PC-9 (cell line): ENCODE data around the gene LNP1. TPM values are rescaled to one million over a fixed set of nuclear protein-coding genes. Genes with fewer than 3 reads are reported as not detected.

Source experiments
- BruUV-seq: library from RNA; stranded (reverse); fragments of 400-500 nt; replicated peaks from 2 replicates; lab custom pipeline; 2021; lab: Mats Ljungman, UMichigan
- CTCF ChIA-PET: fragments of 300-600 bp; sonication (Branson Sonifier 250); formaldehyde crosslinking; loops from one replicate; lab custom pipeline; 2022; ENCODE audit warnings: antibody characterized with exemption; lab: Charles Lee
- POLR2A ChIA-PET: fragments of 300-600 bp; sonication (Branson Sonifier 250); formaldehyde crosslinking; loops from one replicate; lab custom pipeline; 2022; ENCODE audit warnings: antibody characterized with exemption; ENCODE audit not compliant: unreplicated experiment; lab: Charles Lee
- DNase-seq, 2 experiments: peaks; one replicate each; pipeline versions ENCODE4 v3.0.0 to v3.0.0-alpha.2; 2015 to 2022; ENCODE audit warnings: mixed read lengths in 1 of 2
- H2AFZ ChIP-seq: fragments of 200-600 bp; sonication (generic); 2 replicates; pipeline ENCODE4 v1.8.1; 2017; ENCODE audit warnings: antibody characterized with exemption
- H3F3A ChIP-seq: fragments of 200-600 bp; sonication (generic); 2 replicates; pipeline ENCODE4 v1.8.1; 2017; ENCODE audit warnings: antibody characterized with exemption, mild to moderate bottlenecking, low read depth; ENCODE audit not compliant: insufficient read depth
- H3K27ac ChIP-seq: fragments of 200-600 bp; sonication (generic); 2 replicates; pipeline ENCODE4 v1.6.1; 2016; ENCODE audit warnings: mixed run types
- H3K27me3 ChIP-seq: fragments of 200-600 bp; sonication (generic); 2 replicates; pipeline ENCODE4 v1.6.1; 2016; ENCODE audit warnings: low read depth, mixed run types; ENCODE audit not compliant: insufficient read depth
- H3K36me3 ChIP-seq: fragments of 200-600 bp; sonication (generic); 2 replicates; pipeline ENCODE4 v1.6.1; 2016; ENCODE audit warnings: low read depth, mixed run types
- H3K4me1 ChIP-seq: fragments of 200-600 bp; sonication (generic); replicated peaks from 2 replicates; pipeline ENCODE4 v1.6.1; 2016; ENCODE audit warnings: mixed run types; ENCODE audit not compliant: insufficient read depth
- H3K4me2 ChIP-seq: fragments of 200-600 bp; sonication (generic); 2 replicates; pipeline ENCODE4 v1.6.1; 2017; ENCODE audit warnings: mixed run types
- H3K4me3 ChIP-seq: fragments of 200-600 bp; sonication (generic); 2 replicates; pipeline ENCODE4 v1.6.1; 2016; ENCODE audit warnings: mixed run types
- H3K79me2 ChIP-seq: fragments of 200-600 bp; sonication (generic); 2 replicates; pipeline ENCODE4 v1.6.1; 2017; ENCODE audit warnings: low read depth, mixed run types
- H3K9me2 ChIP-seq: fragments of 200-600 bp; sonication (generic); 2 replicates; pipeline ENCODE4 v1.8.1; 2017; ENCODE audit warnings: mild to moderate bottlenecking; ENCODE audit not compliant: insufficient read depth
- H3K9me3 ChIP-seq: fragments of 200-600 bp; sonication (generic); 2 replicates; pipeline ENCODE4 v1.8.1; 2016; ENCODE audit warnings: low read depth; ENCODE audit not compliant: insufficient read depth
- H4K20me1 ChIP-seq: fragments of 200-600 bp; sonication (generic); 2 replicates; pipeline ENCODE4 v1.8.1; 2017; ENCODE audit not compliant: insufficient read depth
- CTCF ChIP-seq: fragments of 200-600 bp; sonication (generic); conservative IDR thresholded peaks from 2 replicates; pipeline ENCODE4 v1.6.1; 2017; ENCODE audit warnings: mixed run types, antibody characterized with exemption, mild to moderate bottlenecking, moderate library complexity
- EZH2 ChIP-seq: fragments of 200-600 bp; sonication (generic); IDR thresholded peaks from 2 replicates; pipeline ENCODE4 v1.8.0; 2017; ENCODE audit warnings: antibody characterized with exemption, low read depth
- intact Hi-C: fragments of 100-400 bp; cut with micrococcal nuclease; formaldehyde crosslinking; loops from one replicate; pipeline ENCODE4 v1.10.0; 2022; ENCODE audit not compliant: unreplicated experiment
- total RNA-seq: library from RNA; stranded (reverse); gene quantifications from 2 replicates; pipeline ENCODE4 v1.2.3, GENCODE V29; 2021

Gene LNP1
- total RNA-seq, 1 experiment from 2014 or later: 4.8 TPM

GRCh38 chr3:100463646-100464155 is 62.4 kb downstream of the LNP1 start:
- CTCF ChIA-PET: interaction anchor here (0.6 to 4.5 kb wide), 13 partner anchors 30 to 1120 kb away, joined by 4 to 87 read pairs (median 8); partner anchors contain the start of gene TFG
- Histone ChIP-seq H3K36me3 (no peaks in the 10 kb centered on the region), H3F3A (no peaks in the 10 kb centered on the region), H2AFZ (no peak overlapping the region), H3K9me3 (peaks cover 4% of the 10 kb centered on the region; the same call in 1 of the 2 replicates), H3K27me3 (no peaks in the 10 kb centered on the region), H3K27ac (no peak overlapping the region), H3K79me2 (no peaks in the 10 kb centered on the region), H4K20me1 (no peaks in the 10 kb centered on the region), H3K4me1 (no peaks in the 10 kb centered on the region), H3K4me2 (no peak overlapping the region), H3K4me3 (no peak overlapping the region), H3K9me2 (no peaks in the 10 kb centered on the region)
- DNase-seq: no peak
- intact Hi-C loops: loop anchor here (1.0 to 5.0 kb wide), 6 partner anchors 127 to 919 kb away; partner anchors contain the start of gene TFG
- TF ChIP-seq CTCF (no peak), EZH2 (no peak)
- POLR2A ChIA-PET: interaction anchor here (0.6 kb wide), 3 partner anchors 29 to 167 kb away, joined by 4 to 12 read pairs (median 5); partner anchors contain the start of gene TMEM45A
- no TSS peak for BruUV-seq

- ChIA-PET CTCF (interaction anchor here (0.6 to 4.5 kb wide), 3 partner anchors 125 to 962 kb away, joined by 5 to 87 read pairs (median 11); no protein-coding TSS in a partner anchor), POLR2A (no interaction called here)
- no peaks in the 10 kb centered on the region for H4K20me1 ChIP-seq
- TF ChIP-seq EZH2: no peak
- no peak for TF ChIP-seq CTCF
- no peaks in the 10 kb centered on the region for H3K9me2 ChIP-seq
- H2AFZ ChIP-seq: no peak overlapping the region
- H3K27me3 ChIP-seq: no peaks in the 10 kb centered on the region
- no peak overlapping the region for H3K4me3 ChIP-seq
- no TSS peak for BruUV-seq
- intact Hi-C loops: no loop called here
- no peaks in the 10 kb centered on the region for H3K79me2 ChIP-seq
- H3F3A ChIP-seq: no peaks in the 10 kb centered on the region
- H3K36me3 ChIP-seq: no peaks in the 10 kb centered on the region
- no peaks in the 10 kb centered on the region for H3K4me1 ChIP-seq
- H3K4me2 ChIP-seq: no peak overlapping the region
- no peak for DNase-seq
- no peak overlapping the region for H3K27ac ChIP-seq
- H3K9me3 ChIP-seq: peaks cover 4% of the 10 kb centered on the region; the same call in 1 of the 2 replicates
These were observed 64.8 kb downstream of the LNP1 start for GRCh38 chr3:100465892-100466777.

- Histone ChIP-seq H2AFZ (no peak overlapping the region), H3K27ac (no peak overlapping the region), H3K27me3 (no peaks in the 10 kb centered on the region), H3K9me3 (peaks cover 4% of the 10 kb centered on the region; the same call in 1 of the 2 replicates), H3K79me2 (no peaks in the 10 kb centered on the region), H3K9me2 (no peaks in the 10 kb centered on the region), H3K4me2 (no peak overlapping the region), H3F3A (no peaks in the 10 kb centered on the region), H3K4me1 (no peaks in the 10 kb centered on the region), H4K20me1 (no peaks in the 10 kb centered on the region), H3K36me3 (no peaks in the 10 kb centered on the region), H3K4me3 (no peak overlapping the region)
- intact Hi-C loops: no loop called here
- no peak for DNase-seq
- TF ChIP-seq CTCF (no peak), EZH2 (no peak)
- ChIA-PET CTCF (no interaction called here), POLR2A (no interaction called here)
- no TSS peak for BruUV-seq
These were observed 65.8 kb downstream of the LNP1 start for GRCh38 chr3:100467133-100467532.
